Measurements from ENCODE around the gene GRAMD1B.

GRAMD1B gene

GRCh38 chr11:123481640-123482039, 51.6 kb downstream of the GRAMD1B start:
- no peak for DNase-seq (ENCODE audit: low read depth)
- no peak overlapping the region for H3K4me3 ChIP-seq (ENCODE audit: low read length)
- TF ChIP-seq CTCF (IDR thresholded peaks at IDR 0.05; ENCODE audit: insufficient read depth, low read depth, low read length, missing control alignments): no peak

GRCh38 chr11:123482218-123482617, 52.1 kb downstream of the GRAMD1B start:
- no peak for DNase-seq (ENCODE audit: low read depth)
- H3K4me3 ChIP-seq (ENCODE audit: low read length): no peak overlapping the region
- no peak for TF ChIP-seq CTCF (IDR thresholded peaks at IDR 0.05; ENCODE audit: insufficient read depth, low read depth, low read length, missing control alignments)

GRCh38 chr11:123483058-123483457, 53.0 kb downstream of the GRAMD1B start:
- H3K4me3 ChIP-seq (ENCODE audit: low read length): no peak overlapping the region
- peak; percentile 94 for DNase-seq (ENCODE audit: low read depth)
- TF ChIP-seq CTCF (IDR thresholded peaks at IDR 0.05; ENCODE audit: insufficient read depth, low read depth, low read length, missing control alignments): no peak

- DNase-seq (ENCODE audit: low read depth): no peak
These were observed 53.4 kb downstream of the GRAMD1B start for GRCh38 chr11:123483466-123483865.

GRCh38 chr11:123484448-123484847, 54.4 kb downstream of the GRAMD1B start:
- no peak overlapping the region for H3K4me3 ChIP-seq (ENCODE audit: low read length)
- no peak for TF ChIP-seq CTCF (IDR thresholded peaks at IDR 0.05; ENCODE audit: insufficient read depth, low read depth, low read length, missing control alignments)

More at GRCh38 chr11:123483466-123483865, 53.4 kb downstream of the GRAMD1B start:
- no peak overlapping the region for H3K4me3 ChIP-seq (ENCODE audit: low read length)
- no peak for TF ChIP-seq CTCF (IDR thresholded peaks at IDR 0.05; ENCODE audit: insufficient read depth, low read depth, low read length, missing control alignments)

GRCh38 chr11:123487157-123487744, 57.2 kb downstream of the GRAMD1B start:
- no peak for TF ChIP-seq CTCF (IDR thresholded peaks at IDR 0.05; ENCODE audit: insufficient read depth, low read depth, low read length, missing control alignments)
- no peak overlapping the region for H3K4me3 ChIP-seq (ENCODE audit: low read length)
- DNase-seq (ENCODE audit: low read depth): peak; percentile 66

More at GRCh38 chr11:123484448-123484847, 54.4 kb downstream of the GRAMD1B start:
- DNase-seq (ENCODE audit: low read depth): no peak

- TF ChIP-seq CTCF (IDR thresholded peaks at IDR 0.05; ENCODE audit: insufficient read depth, low read depth, low read length, missing control alignments): no peak
- H3K4me3 ChIP-seq (ENCODE audit: low read length): no peak overlapping the region
- no peak for DNase-seq (ENCODE audit: low read depth)
These were observed 60.5 kb downstream of the GRAMD1B start for GRCh38 chr11:123490527-123490926.

Measured in epithelial cell of esophagus (primary cell).